Natural killer cell (primary cell): ENCODE data around the gene B3GALNT1. TPM values are rescaled to one million over a fixed set of nuclear protein-coding genes. Genes with fewer than 3 reads are reported as not detected.
A peak's percentile ranks its signal among the peaks of the same experiment; 100 is the strongest.
"Not testable (repeated sequence)": the region's sequence is repeated elsewhere in the genome, so short reads cannot be mapped to it uniquely, and the experiment has no call there.

ENCODE experiments used
- ATAC-seq, 3 donors: fragments of 150-1000 bp in 2 of 3; fragments of 200-7000 bp in 1 of 3; cut with Tn5 transposase; 1 replicate in 1 of 3; 2 replicates in 2 of 3; pipeline ENCODE4 v1.10.0; 2021; ENCODE audit warnings: mild to moderate bottlenecking in 2 of 3, moderate library complexity in 2 of 3
- DNase-seq, 2 donors: peaks; one replicate each; pipeline versions ENCODE4 v3.0.0 to v3.0.0-alpha.2; 2013 to 2021; ENCODE audit warnings: mixed read lengths in 1 of 2
- H3K27ac ChIP-seq: one replicate; pipeline ENCODE4 v1.5.1; 2013; ENCODE audit warnings: mild to moderate bottlenecking, low read length
- H3K27me3 ChIP-seq: one replicate; pipeline ENCODE4 v1.6.1; 2013; ENCODE audit warnings: low read length; ENCODE audit not compliant: control insufficient read depth, insufficient read depth
- H3K36me3 ChIP-seq: one replicate; pipeline ENCODE4 v1.6.1; 2013; ENCODE audit warnings: low read length; ENCODE audit not compliant: control insufficient read depth, insufficient read depth
- H3K4me1 ChIP-seq: one replicate; pipeline ENCODE4 v1.6.1; 2013; ENCODE audit warnings: low read length; ENCODE audit not compliant: control insufficient read depth, insufficient read depth
- H3K4me3 ChIP-seq: one replicate; pipeline ENCODE4 v1.5.1; 2013; ENCODE audit warnings: low read length
- H3K9me3 ChIP-seq: one replicate; pipeline ENCODE4 v1.6.1; 2013; ENCODE audit warnings: low read length; ENCODE audit not compliant: control insufficient read depth, insufficient read depth
- H3K27ac Mint-ChIP-seq, 2 donors: one replicate each; pipeline ENCODE4 v1.8.0; 2022; ENCODE audit warnings: mild to moderate bottlenecking in 2 of 2, mixed read lengths in 2 of 2, moderate library complexity in 1 of 2
- H3K27me3 Mint-ChIP-seq, 2 donors: one replicate each; pipeline ENCODE4 v1.8.0; 2022; ENCODE audit warnings: low read depth in 2 of 2, mixed read lengths in 2 of 2
- H3K36me3 Mint-ChIP-seq: one replicate; pipeline ENCODE4 v1.8.0; 2022; ENCODE audit warnings: mixed read lengths
- H3K4me1 Mint-ChIP-seq, 2 donors: one replicate each; pipeline ENCODE4 v1.8.0; 2022; ENCODE audit warnings: mixed read lengths in 2 of 2
- H3K4me3 Mint-ChIP-seq: one replicate; pipeline ENCODE4 v1.8.0; 2022; ENCODE audit warnings: mild to moderate bottlenecking, moderate library complexity, mixed read lengths
- H3K9me3 Mint-ChIP-seq, 2 donors: one replicate each; pipeline ENCODE4 v1.8.0; 2022; ENCODE audit warnings: mixed read lengths in 2 of 2
- WGBS: methylation state at CpG from one replicate; pipeline ENCODE4 v1.1.7; 2013; ENCODE audit warnings: missing lambda C conversion rate; ENCODE audit not compliant: insufficient coverage; 5-methylcytosine and 5-hydroxymethylcytosine counted together
- intact Hi-C: fragments of 100-400 bp; cut with micrococcal nuclease; formaldehyde crosslinking; loops from one replicate; pipeline ENCODE4 v1.14.2; 2022
- total RNA-seq, 4 donors: library from RNA; stranded (reverse); fragments of 120-200 nt in 1 of 4; gene quantifications; one replicate each; pipeline versions ENCODE4 v1.2.3 to v1.2.4, GENCODE V29; 2013 to 2022
- TF ChIP-seq, protein P1 (sequence below): fragments of 200-600 bp; IDR thresholded peaks from one replicate; pipeline ENCODE4 v1.8.0; 2022; ENCODE audit warnings: antibody characterized with exemption

Gene B3GALNT1
- total RNA-seq, 3 donors from 2014 or later (not counting 1 experiment from before 2014, with no cell fraction given): 2.0 to 4.3 (median 2.5) TPM

DNA sequence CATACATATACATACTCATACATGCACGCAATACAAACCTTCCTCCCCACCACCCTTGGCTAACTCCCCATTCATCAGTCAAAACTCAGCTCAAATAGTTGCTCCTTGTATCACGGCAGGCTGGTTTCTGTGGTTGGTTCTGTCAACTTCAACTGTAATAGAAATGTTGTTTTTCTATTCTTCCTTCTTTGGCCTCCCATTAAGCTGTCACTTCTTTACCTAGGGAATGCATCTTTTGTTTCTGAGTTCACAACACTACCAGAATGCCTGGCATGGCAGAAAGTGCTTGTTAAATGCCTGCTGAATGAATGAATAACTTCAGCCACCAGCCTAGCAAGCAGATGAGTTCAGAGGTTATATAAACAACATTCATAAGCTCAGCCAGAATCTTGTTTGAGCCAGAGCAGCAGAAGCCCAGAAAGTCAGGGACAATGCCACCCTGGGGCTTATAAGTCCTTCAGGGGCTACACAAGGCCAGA is 63.1 kb downstream of the B3GALNT1 start:
- Histone ChIP-seq H3K27ac (no peak overlapping the region), H3K4me1 (no peaks in the 10 kb centered on the region), H3K27me3 (no peaks in the 10 kb centered on the region), H3K36me3 (no peaks in the 10 kb centered on the region), H3K4me3 (no peak overlapping the region), H3K9me3 (no peaks in the 10 kb centered on the region)
- 87% methylated on average over 2 of the region's 2 CpGs for WGBS
- Mint-ChIP-seq H3K27ac (no peak overlapping the region), H3K27me3 (no peaks in the 10 kb centered on the region), H3K4me1 (peaks cover 0 to 10% of the 10 kb centered on the region in 2 donors), H3K9me3 (peaks cover 0 to 2% of the 10 kb centered on the region in 2 donors), H3K36me3 (no peaks in the 10 kb centered on the region), H3K4me3 (no peak overlapping the region)
- DNase-seq: no peak
- no peak for ATAC-seq
- TF ChIP-seq, protein P1, sequence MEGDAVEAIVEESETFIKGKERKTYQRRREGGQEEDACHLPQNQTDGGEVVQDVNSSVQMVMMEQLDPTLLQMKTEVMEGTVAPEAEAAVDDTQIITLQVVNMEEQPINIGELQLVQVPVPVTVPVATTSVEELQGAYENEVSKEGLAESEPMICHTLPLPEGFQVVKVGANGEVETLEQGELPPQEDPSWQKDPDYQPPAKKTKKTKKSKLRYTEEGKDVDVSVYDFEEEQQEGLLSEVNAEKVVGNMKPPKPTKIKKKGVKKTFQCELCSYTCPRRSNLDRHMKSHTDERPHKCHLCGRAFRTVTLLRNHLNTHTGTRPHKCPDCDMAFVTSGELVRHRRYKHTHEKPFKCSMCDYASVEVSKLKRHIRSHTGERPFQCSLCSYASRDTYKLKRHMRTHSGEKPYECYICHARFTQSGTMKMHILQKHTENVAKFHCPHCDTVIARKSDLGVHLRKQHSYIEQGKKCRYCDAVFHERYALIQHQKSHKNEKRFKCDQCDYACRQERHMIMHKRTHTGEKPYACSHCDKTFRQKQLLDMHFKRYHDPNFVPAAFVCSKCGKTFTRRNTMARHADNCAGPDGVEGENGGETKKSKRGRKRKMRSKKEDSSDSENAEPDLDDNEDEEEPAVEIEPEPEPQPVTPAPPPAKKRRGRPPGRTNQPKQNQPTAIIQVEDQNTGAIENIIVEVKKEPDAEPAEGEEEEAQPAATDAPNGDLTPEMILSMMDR: no peak
- intact Hi-C loops: no loop called here

DNA sequence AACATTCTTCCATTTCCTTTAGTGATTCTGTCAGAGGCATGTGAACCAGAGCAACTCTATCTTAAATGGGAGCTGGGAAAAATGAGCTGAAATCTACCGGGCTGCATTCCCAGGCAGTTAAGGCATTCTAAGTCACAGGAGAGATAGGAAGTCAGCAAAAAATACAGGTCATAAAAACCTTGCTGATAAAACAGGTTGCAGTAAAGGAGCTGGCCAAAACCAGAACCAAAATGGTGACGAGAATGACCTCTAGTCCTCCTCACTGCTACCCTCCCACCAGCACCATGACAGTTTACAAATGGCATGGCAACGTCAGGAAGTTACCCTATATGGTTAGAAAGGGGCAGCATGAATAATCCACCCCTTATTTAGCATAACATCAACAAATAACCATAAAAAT is 66.4 kb downstream of the B3GALNT1 start:
- Mint-ChIP-seq H3K36me3 (no peaks in the 10 kb centered on the region), H3K27me3 (no peaks in the 10 kb centered on the region), H3K4me1 (peaks cover 22 to 30% of the 10 kb centered on the region in 2 donors), H3K27ac (no peak overlapping the region), H3K9me3 (no peaks in the 10 kb centered on the region), H3K4me3 (no peak overlapping the region)
- Histone ChIP-seq H3K27ac (no peak overlapping the region), H3K4me3 (no peak overlapping the region), H3K27me3 (no peaks in the 10 kb centered on the region), H3K36me3 (no peaks in the 10 kb centered on the region), H3K4me1 (peaks cover 3% of the 10 kb centered on the region), H3K9me3 (no peaks in the 10 kb centered on the region)
- WGBS: 88% methylated on average over 3 of the region's 3 CpGs
- TF ChIP-seq, protein P1: no peak
- DNase-seq: no peak
- ATAC-seq: no peak
- intact Hi-C loops: no loop called here

DNA sequence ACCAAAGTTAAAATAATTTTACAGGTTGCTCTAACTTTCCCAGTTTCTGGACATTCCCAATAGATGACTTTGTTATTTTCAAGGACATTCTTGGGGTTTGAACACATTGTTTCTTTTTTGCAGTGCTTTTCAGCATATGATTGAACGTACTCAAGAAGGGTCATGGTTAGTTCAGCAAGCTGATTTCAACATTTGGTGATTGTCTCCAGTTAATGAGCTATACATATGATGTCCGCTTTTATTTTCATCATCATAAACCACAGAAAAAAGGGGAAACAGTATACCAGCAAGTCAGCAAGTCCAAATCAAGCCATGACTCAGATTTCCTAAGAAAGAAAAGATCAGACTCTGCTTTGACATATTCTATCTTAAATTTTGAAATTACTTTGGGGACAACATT is 69.4 kb downstream of the B3GALNT1 start:
- Mint-ChIP-seq H3K36me3 (peaks cover 6% of the 10 kb centered on the region), H3K4me3 (no peak overlapping the region), H3K27ac (peak overlapping the region; percentile 66 to 75), H3K9me3 (peaks cover 0 to 3% of the 10 kb centered on the region in 2 donors), H3K4me1 (peaks cover 36 to 38% of the 10 kb centered on the region in 2 donors), H3K27me3 (no peaks in the 10 kb centered on the region)
- 38% methylated on average over 2 of the region's 2 CpGs for WGBS
- intact Hi-C loops: no loop called here
- peaks cover 3% of the 10 kb centered on the region for H3K4me1 ChIP-seq
- no peak overlapping the region for H3K4me3 ChIP-seq
- TF ChIP-seq, protein P1: no peak
- H3K36me3 ChIP-seq: no peaks in the 10 kb centered on the region
- H3K27me3 ChIP-seq: no peaks in the 10 kb centered on the region
- ATAC-seq (peak in 2 of 3 donors; percentile 32 to 83), DNase-seq (no peak)
- H3K9me3 ChIP-seq: no peaks in the 10 kb centered on the region
- peak overlapping the region; percentile 38 for H3K27ac ChIP-seq

DNA sequence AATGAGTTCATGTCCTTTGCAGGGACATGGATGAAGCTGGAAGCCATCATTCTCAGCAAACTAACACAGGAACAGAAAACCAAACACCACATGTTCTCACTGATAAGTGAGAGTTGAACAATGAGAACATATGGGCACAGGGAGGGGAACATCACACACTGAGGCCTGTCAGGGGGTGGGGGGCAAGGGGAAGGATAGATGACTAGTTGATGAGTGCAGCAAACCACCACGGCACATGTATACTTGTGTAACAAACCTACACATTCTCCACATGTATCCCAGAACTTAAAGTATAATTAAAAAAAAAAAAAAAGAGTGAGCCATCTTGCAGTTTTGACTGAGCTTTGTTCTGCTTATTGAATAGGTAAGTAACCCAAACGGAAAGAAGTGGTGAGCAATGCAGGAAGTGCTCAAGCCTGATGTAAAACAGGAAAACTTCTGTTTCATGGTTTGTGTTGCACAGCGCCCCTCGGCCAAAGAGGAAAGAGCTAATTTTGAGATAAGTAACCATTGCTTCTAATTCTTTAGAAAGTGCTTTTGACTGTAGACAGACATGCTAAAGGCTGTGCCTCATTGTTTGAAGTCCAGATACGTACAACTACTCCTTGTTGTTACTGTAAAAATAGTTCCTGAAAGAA is 70.1 kb downstream of the B3GALNT1 start:
- WGBS: 6% methylated on average over 4 of the region's 5 CpGs
- H3K4me3 Mint-ChIP-seq: not testable (repeated sequence)
- peak in 1 of 2 donors; percentile 8 for DNase-seq

More for the DNA sequence above, 70.1 kb downstream of the B3GALNT1 start:
- H3K9me3 Mint-ChIP-seq, intact Hi-C loops, H3K27me3 ChIP-seq, H3K36me3 ChIP-seq, H3K9me3 ChIP-seq, H3K27me3 Mint-ChIP-seq, H3K4me3 ChIP-seq, H3K36me3 Mint-ChIP-seq, H3K4me1 ChIP-seq: not testable (repeated sequence)
- peak overlapping the region; percentile 38 for H3K27ac ChIP-seq
- Mint-ChIP-seq H3K27ac (peak overlapping the region; percentile 66 to 75), H3K4me1 (peaks cover 36 to 38% of the 10 kb centered on the region in 2 donors)
- peak; percentile 21 to 79 (median 49) for ATAC-seq

Other genes with a start within 250 kb of the B3GALNT1 start
- gene NMD3, start 116.0 kb upstream of the B3GALNT1 start, total RNA-seq: 10 to 100 TPM; 40.7 to 51.1 (median 43.6) TPM